GM12891 (cell line): ENCODE results near the gene PPFIA1.

ENCODE experiments used
- PAX5 ChIP-seq: IDR thresholded peaks from 2 replicates; pipeline ENCODE4 v1.6.1; 2011; ENCODE audit warnings: low read length, moderate library complexity, mild to moderate bottlenecking; ENCODE audit not compliant: insufficient read depth, severe bottlenecking
- POLR2A ChIP-seq: IDR thresholded peaks from 2 replicates; pipeline ENCODE4 v1.6.1; 2011; ENCODE audit warnings: low read depth, low read length, control low read depth
- POLR2AphosphoS5 ChIP-seq: IDR thresholded peaks from 2 replicates; pipeline ENCODE4 v1.6.1; 2011; ENCODE audit warnings: low read depth, low read length, control low read depth
- SPI1 ChIP-seq: IDR thresholded peaks from 2 replicates; pipeline ENCODE4 v1.6.1; 2011; ENCODE audit warnings: low read depth, low read length, control low read depth

DNA sequence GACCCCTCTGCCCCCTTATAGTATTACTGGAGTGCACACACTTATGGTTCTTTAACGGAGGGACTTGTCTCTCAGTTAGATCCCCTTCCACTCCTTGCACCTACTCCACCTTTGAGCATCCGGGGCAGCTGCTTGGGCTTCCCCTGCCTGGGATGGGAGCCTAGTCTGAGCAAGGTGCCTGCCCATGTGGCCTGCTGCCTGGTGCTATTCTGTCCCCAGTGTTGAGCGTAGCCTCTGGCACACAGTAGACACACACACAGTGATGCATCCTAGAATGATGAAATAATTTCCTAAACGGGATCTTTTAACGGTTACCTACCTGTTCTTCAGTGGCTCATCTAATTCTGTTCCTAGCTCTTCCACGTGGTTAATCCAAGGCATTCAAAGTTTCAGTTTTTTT, 22.4 kb downstream of the PPFIA1 start:
- TF ChIP-seq POLR2A (no peak), POLR2AphosphoS5 (no peak), PAX5 (no peak), SPI1 (no peak)
